H9 (cell line): Measurements from ENCODE around the gene MRPS33. TPM values are rescaled to one million over a fixed set of nuclear protein-coding genes. Genes with fewer than 3 reads are reported as not detected.

Experiments used
- DNase-seq: peaks from one replicate; pipeline ENCODE4 v3.0.0-alpha.2; 2017
- H2AFZ ChIP-seq: one replicate; pipeline ENCODE4 v1.6.1; 2013; ENCODE audit warnings: mild to moderate bottlenecking, low read length, control low read depth, moderate library complexity
- H2AK5ac ChIP-seq: 2 replicates; pipeline ENCODE4 v1.6.1; 2013; ENCODE audit warnings: low read length, control low read depth, mixed read lengths; ENCODE audit not compliant: insufficient read length
- H2BK120ac ChIP-seq: one replicate; pipeline ENCODE4 v1.6.1; 2013; ENCODE audit warnings: low read depth, mild to moderate bottlenecking, low read length, control low read depth, inconsistent platforms; ENCODE audit not compliant: poor library complexity, severe bottlenecking
- H2BK12ac ChIP-seq: 2 replicates; pipeline ENCODE4 v1.6.1; 2013; ENCODE audit warnings: low read length, control low read depth, mixed read lengths, low read depth; ENCODE audit not compliant: insufficient read length
- H2BK15ac ChIP-seq: 2 replicates; pipeline ENCODE4 v1.6.1; 2013; ENCODE audit warnings: low read depth, low read length, control low read depth
- H2BK20ac ChIP-seq: one replicate; pipeline ENCODE4 v1.6.1; 2013; ENCODE audit warnings: low read depth, mild to moderate bottlenecking, low read length, control low read depth, inconsistent platforms; ENCODE audit not compliant: poor library complexity, severe bottlenecking
- H2BK5ac ChIP-seq: 2 replicates; pipeline ENCODE4 v1.6.1; 2013; ENCODE audit warnings: low read length, control low read depth, mixed read lengths; ENCODE audit not compliant: insufficient read length
- H3K14ac ChIP-seq: 2 replicates; pipeline ENCODE4 v1.6.1; 2013; ENCODE audit warnings: low read length, control low read depth; ENCODE audit not compliant: insufficient read depth
- H3K18ac ChIP-seq: 2 replicates; pipeline ENCODE4 v1.6.1; 2013; ENCODE audit warnings: low read depth, mild to moderate bottlenecking, mixed read lengths, low read length, control low read depth; ENCODE audit not compliant: insufficient read length
- H3K23ac ChIP-seq: 2 replicates; pipeline ENCODE4 v1.6.1; 2013; ENCODE audit warnings: low read length, control low read depth, mixed read lengths, low read depth; ENCODE audit not compliant: insufficient read length
- H3K23me2 ChIP-seq: 2 replicates; pipeline ENCODE4 v1.6.1; 2013; ENCODE audit warnings: low read depth, mild to moderate bottlenecking, mixed read lengths, low read length, control low read depth; ENCODE audit not compliant: insufficient read length, poor library complexity, severe bottlenecking
- H3K27ac ChIP-seq: 2 replicates; pipeline ENCODE4 v1.5.1; 2013; ENCODE audit warnings: low read length, control low read depth, mixed read lengths, low read depth; ENCODE audit not compliant: insufficient read length
- H3K27me3 ChIP-seq: 2 replicates; pipeline ENCODE4 v1.6.1; 2013; ENCODE audit warnings: low read length, control low read depth, inconsistent platforms; ENCODE audit not compliant: insufficient read depth
- H3K4ac ChIP-seq: 2 replicates; pipeline ENCODE4 v1.6.1; 2013; ENCODE audit warnings: low read depth, mild to moderate bottlenecking, control low read depth, inconsistent platforms, low read length, moderate library complexity
- H3K4me1 ChIP-seq: 2 replicates; pipeline ENCODE4 v1.6.1; 2013; ENCODE audit warnings: low read length, control low read depth, inconsistent platforms; ENCODE audit not compliant: insufficient read depth
- H3K4me2 ChIP-seq: 2 replicates; pipeline ENCODE4 v1.6.1; 2013; ENCODE audit warnings: low read length, control low read depth, mixed read lengths; ENCODE audit not compliant: insufficient read length, insufficient read depth
- H3K56ac ChIP-seq: 2 replicates; pipeline ENCODE4 v1.6.1; 2013; ENCODE audit warnings: low read depth, mild to moderate bottlenecking, mixed read lengths, low read length, control low read depth; ENCODE audit not compliant: insufficient read length
- H3K79me1 ChIP-seq: 2 replicates; pipeline ENCODE4 v1.6.1; 2013; ENCODE audit warnings: low read depth, mild to moderate bottlenecking, moderate library complexity, low read length, control low read depth, inconsistent platforms; ENCODE audit not compliant: insufficient read depth, poor library complexity, severe bottlenecking
- H3K79me2 ChIP-seq: 2 replicates; pipeline ENCODE4 v1.6.1; 2013; ENCODE audit warnings: low read length, control low read depth, inconsistent platforms; ENCODE audit not compliant: insufficient read depth
- H3K9ac ChIP-seq: 2 replicates; pipeline ENCODE4 v1.6.1; 2013; ENCODE audit warnings: low read length, control low read depth, mixed read lengths; ENCODE audit not compliant: insufficient read length; ENCODE audit errors: extremely low read depth
- H3K9me3 ChIP-seq: one replicate; pipeline ENCODE4 v1.6.1; 2013; ENCODE audit warnings: low read depth, low read length, inconsistent platforms; ENCODE audit not compliant: control insufficient read depth
- H3T11ph ChIP-seq: one replicate; pipeline ENCODE4 v1.6.1; 2013; ENCODE audit warnings: mild to moderate bottlenecking, low read length, control low read depth, inconsistent platforms
- H4K20me1 ChIP-seq: one replicate; pipeline ENCODE4 v1.6.1; 2013; ENCODE audit not compliant: control insufficient read depth, insufficient read length, insufficient read depth
- H4K5ac ChIP-seq: 2 replicates; pipeline ENCODE4 v1.6.1; 2013; ENCODE audit warnings: low read depth, mild to moderate bottlenecking, mixed read lengths, low read length, control low read depth; ENCODE audit not compliant: insufficient read length
- H4K8ac ChIP-seq: replicated peaks from 2 replicates; pipeline ENCODE4 v1.6.1; 2013; ENCODE audit warnings: low read length, control low read depth, mixed read lengths, low read depth; ENCODE audit not compliant: insufficient read length
- H4K91ac ChIP-seq: 2 replicates; pipeline ENCODE4 v1.6.1; 2013; ENCODE audit warnings: low read depth, mild to moderate bottlenecking, moderate library complexity, mixed read lengths, low read length, control low read depth; ENCODE audit not compliant: insufficient read length
- H3K27ac Mint-ChIP-seq, 3 experiments: 2 replicates in 2 of 3; 3 replicates in 1 of 3; pipeline ENCODE4 v1.8.0; 2020 to 2021; ENCODE audit warnings: mixed read lengths in 3 of 3, mild to moderate bottlenecking in 1 of 3, moderate library complexity in 1 of 3
- H3K27me3 Mint-ChIP-seq: 2 replicates; pipeline ENCODE4 v1.8.0; 2021; ENCODE audit warnings: low read depth, mild to moderate bottlenecking, moderate library complexity, mixed read lengths
- H3K36me3 Mint-ChIP-seq, 3 experiments: 2 replicates in 2 of 3; 3 replicates in 1 of 3; pipeline ENCODE4 v1.8.0; 2020 to 2021; ENCODE audit warnings: low read depth in 3 of 3, mixed read lengths in 3 of 3; ENCODE audit not compliant: insufficient read depth in 1 of 3
- H3K4me1 Mint-ChIP-seq, 2 experiments: 2 replicates each; pipeline ENCODE4 v1.8.0; 2020; ENCODE audit warnings: mixed read lengths in 2 of 2
- H3K4me3 Mint-ChIP-seq, 2 experiments: 2 replicates in 1 of 2; 3 replicates in 1 of 2; pipeline ENCODE4 v1.8.0; 2020 to 2021; ENCODE audit warnings: mild to moderate bottlenecking in 2 of 2, mixed read lengths in 2 of 2, moderate library complexity in 1 of 2
- H3K9me3 Mint-ChIP-seq, 2 experiments: 2 replicates in 1 of 2; 3 replicates in 1 of 2; pipeline ENCODE4 v1.8.0; 2020; ENCODE audit warnings: mild to moderate bottlenecking in 2 of 2, mixed read lengths in 2 of 2, moderate library complexity in 1 of 2
- CTCF ChIP-seq: fragments of 200-600 bp; sonication (generic); conservative IDR thresholded peaks from 3 replicates; pipeline ENCODE4 v1.8.0; 2021; ENCODE audit warnings: antibody characterized with exemption, mild to moderate bottlenecking
- total RNA-seq: library from RNA; stranded (reverse); gene quantifications from 2 replicates; pipeline ENCODE4 v1.2.1, GENCODE V29; 2021

Gene MRPS33
- total RNA-seq, 1 experiment from 2014 or later = 64.2 TPM

GRCh38 chr7:141016349-141016748 lies 1.6 kb upstream of the MRPS33 start:
- H3K9me3 ChIP-seq = no peaks in the 10 kb centered on the region
- H3K79me1 ChIP-seq = no peaks in the 10 kb centered on the region
- H3K14ac ChIP-seq = no peak overlapping the region
- Mint-ChIP-seq H3K27ac (no peak overlapping the region), H3K9me3 (peaks cover 6 to 7% of the 10 kb centered on the region in 2 experiments; a peak in 2 of 5 replicates), H3K4me3 (no peak overlapping the region), H3K27me3 (peaks cover 19% of the 10 kb centered on the region), H3K36me3 (peaks cover 0 to 5% (median 0%) of the 10 kb centered on the region in 3 experiments; a peak in 2 of 7 replicates), H3K4me1 (peaks cover 13 to 21% of the 10 kb centered on the region in 2 experiments)
- no peak overlapping the region for H3K9ac ChIP-seq
- H3K23ac ChIP-seq = no peak overlapping the region
- no peak overlapping the region for H3K4me2 ChIP-seq
- no peak overlapping the region for H2AFZ ChIP-seq
- DNase-seq = no peak
- no peaks in the 10 kb centered on the region; the same call in 1 of the 2 replicates for H3K79me2 ChIP-seq
- H2AK5ac ChIP-seq = no peak overlapping the region
- no peak overlapping the region for H3K4ac ChIP-seq
- H2BK120ac ChIP-seq = no peak overlapping the region
- H2BK20ac ChIP-seq = no peak overlapping the region
- no peak overlapping the region for H3K18ac ChIP-seq
- no peaks in the 10 kb centered on the region for H4K20me1 ChIP-seq
- H2BK15ac ChIP-seq = no peak overlapping the region
- no peak overlapping the region for H2BK12ac ChIP-seq
- H3K23me2 ChIP-seq = peaks cover 7% of the 10 kb centered on the region
- no peaks in the 10 kb centered on the region for H3K4me1 ChIP-seq
- no peak overlapping the region for H3K56ac ChIP-seq
- H4K8ac ChIP-seq = no peak overlapping the region
- no peak for TF ChIP-seq CTCF
- H3T11ph ChIP-seq = no peak overlapping the region
- no peak overlapping the region for H4K5ac ChIP-seq
- H2BK5ac ChIP-seq = no peak overlapping the region
- H3K27ac ChIP-seq = no peak overlapping the region
- H3K27me3 ChIP-seq = no peaks in the 10 kb centered on the region
- H4K91ac ChIP-seq = no peak overlapping the region
